TTC549 (cell line): Measurements from ENCODE around the gene SH3BP5L.

Experiments
- FAIRE-seq: peaks from 2 replicates; lab custom pipeline; 2012; peaks lifted over from hg19 to GRCh38; lab: Jason Lieb, UNC

The SH3BP5L gene

DNA sequence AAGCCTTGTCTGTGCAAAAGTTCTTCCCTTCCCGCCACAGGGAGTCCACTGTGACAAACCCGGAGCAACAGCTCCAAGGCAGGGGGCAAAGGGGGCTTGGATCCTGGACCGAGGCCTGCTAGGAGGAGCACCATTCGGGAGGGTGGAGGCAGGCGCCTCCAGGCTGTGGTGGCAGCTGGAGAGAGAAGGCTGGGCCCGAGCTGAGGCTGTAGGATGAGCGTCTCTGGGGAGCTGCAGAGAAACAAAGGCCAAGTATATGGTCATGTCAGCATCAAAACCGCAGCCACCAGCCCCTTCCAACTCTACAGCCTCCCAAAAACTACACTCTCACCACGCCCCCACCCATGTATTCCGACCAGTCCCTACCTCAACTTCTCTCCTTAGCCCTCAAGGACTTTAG is 579 bp downstream of the SH3BP5L start:
- FAIRE-seq: no peak

DNA sequence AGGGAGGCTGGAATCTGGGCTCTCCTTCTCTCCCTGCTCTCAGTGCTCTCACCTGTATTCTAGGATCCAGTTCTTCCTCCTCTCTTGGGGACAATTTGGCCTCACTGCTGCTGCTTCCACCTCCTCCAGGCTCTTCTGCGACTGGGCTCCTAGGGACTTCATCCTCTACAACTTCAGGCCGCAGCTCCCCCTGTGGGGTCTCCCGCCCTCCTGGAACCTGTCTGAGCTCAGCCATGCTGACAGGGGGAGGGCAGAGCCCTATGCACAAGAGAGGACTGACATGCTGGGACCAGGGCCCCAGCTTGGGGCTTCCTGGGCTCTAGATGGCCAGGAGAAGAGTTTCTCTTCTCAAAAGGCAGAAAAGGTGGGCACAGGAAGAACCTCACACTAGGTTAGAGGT is 1.0 kb downstream of the SH3BP5L start:
- FAIRE-seq: no peak

GRCh38 chr1:248824301-248824700 is 1.4 kb downstream of the SH3BP5L start:
- no peak for FAIRE-seq

GRCh38 chr1:248823517-248824001 is 2.2 kb downstream of the SH3BP5L start:
- no peak for FAIRE-seq

DNA sequence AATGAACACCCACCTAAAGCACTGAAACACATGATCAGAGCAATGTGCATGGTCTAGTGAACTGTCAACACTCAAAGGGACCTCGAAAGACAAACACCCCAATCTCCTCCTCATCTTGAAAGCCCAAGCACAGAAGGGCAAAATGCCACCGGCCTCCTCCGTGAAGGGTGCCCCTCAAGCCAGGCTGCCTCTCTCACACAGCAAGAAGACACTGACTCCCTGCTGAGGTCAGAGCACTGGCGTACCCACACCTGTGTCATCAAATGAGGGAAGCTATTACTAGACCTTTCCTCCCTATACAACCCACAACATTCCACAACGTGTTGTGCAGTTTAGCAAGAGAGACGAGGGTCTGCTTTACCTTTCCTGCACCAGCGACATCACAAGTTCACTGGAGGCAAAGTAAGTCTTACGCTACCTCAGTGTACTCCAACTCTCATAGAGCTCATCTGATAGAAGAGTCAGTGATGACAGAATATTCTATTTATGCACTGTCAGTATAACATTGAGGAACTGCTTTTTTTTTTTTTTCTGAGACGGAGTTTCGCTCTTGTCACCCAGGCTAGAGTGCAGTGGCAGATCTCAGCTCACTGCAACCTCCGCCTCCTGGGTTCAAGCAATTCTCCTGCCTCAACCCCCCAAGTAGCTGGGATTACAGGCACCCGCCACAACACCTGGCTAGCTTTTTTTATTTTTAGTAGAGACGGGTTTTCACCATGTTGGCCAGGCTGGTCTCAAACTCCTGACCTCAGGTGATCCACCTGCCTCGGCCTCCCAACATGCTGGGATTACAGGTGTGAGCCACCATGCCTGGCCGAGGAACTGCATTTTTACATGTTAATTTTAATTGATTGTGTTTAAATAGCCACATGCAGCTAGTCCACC is 3.3 kb downstream of the SH3BP5L start:
- no peak for FAIRE-seq

- no peak for FAIRE-seq
Measured at GRCh38 chr1:248821641-248822040, 4.1 kb downstream of the SH3BP5L start.

- FAIRE-seq: no peak
Measured at GRCh38 chr1:248821101-248821500, 4.6 kb downstream of the SH3BP5L start.

DNA sequence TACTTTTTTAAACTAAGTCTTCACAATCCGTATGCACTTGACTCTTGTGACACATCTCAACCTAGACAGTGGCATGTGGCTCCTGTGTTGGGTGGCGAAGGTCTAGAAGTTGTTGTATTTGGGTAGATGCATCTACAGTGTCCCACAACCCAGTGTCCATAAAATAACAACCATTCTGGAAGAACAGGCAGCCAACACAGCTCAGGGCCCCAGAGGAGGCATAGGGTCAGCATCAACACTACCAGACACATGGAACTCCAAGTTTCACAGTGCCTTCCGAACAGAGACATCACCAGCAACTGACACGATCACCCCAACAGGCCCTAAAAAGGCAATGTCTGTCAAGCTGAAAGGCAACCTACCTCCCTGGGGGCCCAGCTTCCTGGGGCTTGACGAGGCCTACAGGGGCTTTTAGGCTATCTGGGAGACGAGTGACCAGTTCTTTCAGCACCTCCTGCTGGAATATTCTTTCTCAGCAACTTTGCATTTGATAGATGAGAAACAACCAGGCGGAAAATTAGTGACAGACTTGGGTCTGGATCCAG is 5.6 kb downstream of the SH3BP5L start:
- no peak for FAIRE-seq

GRCh38 chr1:248818505-248819374 is 7.0 kb downstream of the SH3BP5L start:
- FAIRE-seq: no peak

- FAIRE-seq: no peak
Measured at GRCh38 chr1:248817065-248817464, 8.7 kb downstream of the SH3BP5L start.

DNA sequence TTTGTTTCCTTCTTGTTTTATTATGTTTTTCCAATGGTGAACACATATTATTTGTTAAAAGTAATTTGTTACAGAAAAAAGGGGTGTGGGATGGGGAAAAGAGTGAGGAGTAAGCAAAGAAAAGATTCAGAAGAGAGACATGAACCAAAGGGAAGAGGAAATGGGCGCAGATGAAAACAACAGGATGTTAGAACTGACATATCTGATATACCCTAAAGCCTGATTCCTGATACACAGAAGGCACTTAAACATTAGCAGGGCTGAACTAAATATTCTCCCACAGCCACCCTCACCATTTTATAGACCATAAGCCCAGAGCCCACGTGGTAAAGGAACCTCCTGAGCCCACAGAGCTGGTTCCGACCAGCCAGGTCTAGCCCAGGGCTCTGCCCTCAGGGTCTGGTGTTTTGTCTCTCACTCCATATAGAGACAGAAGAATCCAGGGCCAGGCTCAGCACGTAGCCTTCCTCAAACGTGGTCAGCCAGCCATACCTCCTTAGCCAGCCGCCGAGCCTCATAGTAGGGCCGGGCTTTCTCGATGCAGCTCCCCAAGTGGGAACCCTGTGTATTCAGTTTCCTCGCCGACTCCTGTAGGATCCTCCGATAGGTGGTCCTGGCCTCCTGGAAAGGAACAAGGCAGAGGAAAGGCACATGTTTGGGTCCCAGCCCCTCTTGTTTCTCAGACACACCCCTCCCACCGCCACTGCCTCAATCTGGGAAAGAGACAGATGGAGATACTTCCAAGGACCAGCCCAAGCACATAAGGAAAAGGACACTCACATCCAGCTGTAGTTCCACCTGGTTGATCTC is 9.5 kb downstream of the SH3BP5L start:
- FAIRE-seq: no peak

- FAIRE-seq: no peak
Measured at GRCh38 chr1:248815407-248816034, 10.2 kb downstream of the SH3BP5L start.

DNA sequence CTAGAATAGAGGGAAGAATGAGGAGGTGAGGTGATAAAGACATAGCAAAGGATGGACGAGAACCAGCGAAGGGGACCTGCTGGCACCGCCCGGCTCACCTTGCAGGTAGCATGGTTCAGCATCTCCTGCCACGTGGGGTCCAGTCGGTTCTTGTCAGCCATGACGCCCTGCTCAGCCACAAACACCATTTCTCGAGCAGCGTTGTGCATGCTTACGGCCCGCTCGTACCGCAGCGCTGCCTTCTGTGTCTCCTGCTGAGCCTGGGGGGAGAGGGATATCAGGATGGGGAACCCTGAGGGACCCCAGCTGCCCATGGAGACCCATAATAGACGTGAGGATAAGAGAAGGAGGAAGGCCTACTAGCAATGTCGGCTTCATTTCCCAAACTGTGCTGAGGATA is 11.4 kb downstream of the SH3BP5L start:
- no peak for FAIRE-seq

DNA sequence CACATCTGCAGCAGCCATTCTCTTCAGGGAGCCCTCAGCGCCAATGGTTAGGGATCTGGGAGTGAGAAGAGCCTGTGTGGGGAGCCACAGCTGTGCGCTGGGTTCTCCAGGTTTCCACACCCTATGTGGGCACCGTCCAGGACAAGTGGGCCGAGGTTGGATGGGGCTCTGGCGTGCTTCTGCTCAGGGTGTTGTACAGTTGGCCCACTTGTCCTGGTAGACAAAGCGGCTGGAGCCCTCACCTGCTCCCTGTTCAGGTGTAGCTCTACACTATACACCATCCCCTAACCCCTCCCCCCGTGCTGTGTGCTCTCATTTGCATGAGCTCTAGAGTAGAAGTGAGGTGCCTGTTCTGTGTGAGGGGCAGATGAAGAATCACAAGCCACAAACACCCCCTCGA is 12.2 kb downstream of the SH3BP5L start:
- FAIRE-seq: no peak

- FAIRE-seq: no peak
Measured at GRCh38 chr1:248812736-248813425, 12.8 kb downstream of the SH3BP5L start.

- FAIRE-seq: no peak
Measured at GRCh38 chr1:248811514-248812490, 13.9 kb downstream of the SH3BP5L start.

DNA sequence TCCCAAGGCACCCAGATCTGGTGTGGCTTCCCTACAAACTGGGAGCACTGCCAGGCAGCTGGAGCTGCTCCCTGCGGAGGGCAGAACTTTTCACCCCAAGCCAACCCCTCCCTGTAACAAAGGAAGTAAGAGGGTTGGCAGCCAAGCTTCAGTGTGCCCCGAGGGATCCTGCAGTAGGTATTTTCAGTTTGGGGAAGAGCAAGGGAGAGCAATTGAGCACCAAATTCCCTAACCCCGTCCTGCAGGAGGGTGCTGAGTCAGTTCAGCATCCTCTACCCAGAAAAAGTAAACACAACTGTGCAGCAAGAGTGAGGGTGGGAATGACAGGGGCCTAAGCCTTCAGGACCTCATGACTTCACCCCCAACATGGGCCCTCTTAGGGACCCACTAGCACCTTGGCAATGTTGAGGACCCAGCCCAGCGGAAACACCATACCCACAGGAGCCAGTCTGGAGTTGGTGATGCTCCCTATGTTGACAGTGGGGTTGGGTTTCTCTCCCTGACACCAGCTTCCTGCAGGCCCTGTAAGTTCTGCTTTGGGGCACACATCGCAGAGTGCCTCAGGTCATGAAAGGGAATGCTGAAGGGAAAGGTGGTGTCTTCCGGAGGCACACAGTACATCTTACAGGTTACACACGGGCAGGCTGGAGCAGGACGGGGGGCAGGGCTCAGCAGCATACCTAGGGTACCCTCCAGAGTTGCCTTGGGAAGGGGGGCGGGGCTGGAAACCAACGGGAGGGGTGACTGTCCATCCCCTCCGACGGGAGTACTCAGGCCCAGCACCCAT is 14.8 kb downstream of the SH3BP5L start:
- FAIRE-seq: no peak

GRCh38 chr1:248810000-248810726 is 15.6 kb downstream of the SH3BP5L start:
- FAIRE-seq: no peak
